ENCODE results near the gene BMI1.

BMI1 gene

GRCh38 chr10:22368981-22369380, 48.1 kb downstream of the BMI1 start:
- no peak for FAIRE-seq

- no peak for FAIRE-seq
Observed at GRCh38 chr10:22369434-22370072, 48.7 kb downstream of the BMI1 start.

GRCh38 chr10:22370320-22370719, 49.4 kb downstream of the BMI1 start:
- no peak for FAIRE-seq

- no peak for FAIRE-seq
Observed at GRCh38 chr10:22372298-22372697, 51.4 kb downstream of the BMI1 start.

- FAIRE-seq, result no peak
Observed at GRCh38 chr10:22372917-22373316, 52.0 kb downstream of the BMI1 start.

GRCh38 chr10:22374489-22375126, 53.7 kb downstream of the BMI1 start:
- FAIRE-seq, result no peak

- FAIRE-seq, result no peak
Observed at GRCh38 chr10:22379059-22379458, 58.2 kb downstream of the BMI1 start.
